Stimulated activated CD8-positive, alpha-beta memory T cell treated with anti-CD3 and anti-CD28 coated beads, Interleukin-15, amount 100 ng/mL, for 48 hours (primary cell): ENCODE results near the gene CEND1.
"Not testable (repeated sequence)": the region's sequence is repeated elsewhere in the genome, so short reads cannot be mapped to it uniquely, and the experiment has no call there.

Source experiments
- DNase-seq, 2 donors: peaks; one replicate each; pipeline ENCODE4 v3.0.0-alpha.2; 2020; ENCODE audit warnings: low read depth in 2 of 2

Gene CEND1

DNA sequence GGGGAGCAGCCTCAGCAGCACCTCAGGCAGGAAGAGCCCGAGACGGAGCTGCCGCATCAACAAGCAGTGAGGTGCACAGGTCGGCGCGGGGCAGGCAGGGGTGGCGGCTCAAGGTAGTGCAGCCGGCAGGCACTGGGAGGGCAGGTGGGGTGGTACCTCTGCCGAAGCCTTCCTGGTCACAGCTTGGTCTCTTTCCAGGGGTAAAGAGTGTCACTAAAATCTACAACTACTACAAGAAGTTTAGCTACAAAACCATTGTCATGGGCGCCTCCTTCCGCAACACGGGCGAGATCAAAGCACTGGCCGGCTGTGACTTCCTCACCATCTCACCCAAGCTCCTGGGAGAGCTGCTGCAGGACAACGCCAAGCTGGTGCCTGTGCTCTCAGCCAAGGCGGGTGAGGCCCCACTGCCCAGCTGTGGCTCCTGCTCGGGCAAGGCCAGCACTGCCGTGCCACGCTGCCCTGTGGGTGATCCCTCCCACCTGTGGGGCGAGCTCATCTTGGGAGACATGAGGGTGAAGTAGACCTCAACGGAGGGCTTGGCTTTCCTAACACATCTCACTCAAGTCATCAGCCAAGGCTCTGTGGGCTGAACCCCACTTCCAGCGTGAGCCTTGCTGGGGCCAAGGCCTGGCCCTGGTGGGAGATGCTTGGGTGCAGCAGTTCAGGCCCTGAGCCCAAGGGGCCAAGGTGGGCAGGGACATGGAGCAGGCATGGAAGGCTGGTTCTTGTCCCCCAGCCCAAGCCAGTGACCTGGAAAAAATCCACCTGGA is 26.2 kb downstream of the CEND1 start:
- DNase-seq: no peak

DNA sequence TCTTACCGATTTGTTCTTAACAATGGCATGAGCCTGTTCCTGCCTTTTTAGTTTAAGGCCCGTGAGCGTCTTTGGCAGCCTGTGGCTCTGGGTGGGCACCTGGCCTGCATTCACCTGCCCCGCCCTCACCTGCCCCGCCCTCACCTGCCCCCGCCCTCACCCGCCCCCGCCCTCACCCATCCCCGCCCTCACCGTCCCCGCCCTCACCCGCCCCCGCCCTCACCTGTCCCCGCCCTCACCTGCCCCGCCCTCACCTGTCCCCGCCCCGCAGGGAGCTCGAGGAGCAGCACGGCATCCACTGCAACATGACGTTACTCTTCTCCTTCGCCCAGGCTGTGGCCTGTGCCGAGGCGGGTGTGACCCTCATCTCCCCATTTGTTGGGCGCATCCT is 26.8 kb downstream of the CEND1 start:
- no peak for DNase-seq

DNA sequence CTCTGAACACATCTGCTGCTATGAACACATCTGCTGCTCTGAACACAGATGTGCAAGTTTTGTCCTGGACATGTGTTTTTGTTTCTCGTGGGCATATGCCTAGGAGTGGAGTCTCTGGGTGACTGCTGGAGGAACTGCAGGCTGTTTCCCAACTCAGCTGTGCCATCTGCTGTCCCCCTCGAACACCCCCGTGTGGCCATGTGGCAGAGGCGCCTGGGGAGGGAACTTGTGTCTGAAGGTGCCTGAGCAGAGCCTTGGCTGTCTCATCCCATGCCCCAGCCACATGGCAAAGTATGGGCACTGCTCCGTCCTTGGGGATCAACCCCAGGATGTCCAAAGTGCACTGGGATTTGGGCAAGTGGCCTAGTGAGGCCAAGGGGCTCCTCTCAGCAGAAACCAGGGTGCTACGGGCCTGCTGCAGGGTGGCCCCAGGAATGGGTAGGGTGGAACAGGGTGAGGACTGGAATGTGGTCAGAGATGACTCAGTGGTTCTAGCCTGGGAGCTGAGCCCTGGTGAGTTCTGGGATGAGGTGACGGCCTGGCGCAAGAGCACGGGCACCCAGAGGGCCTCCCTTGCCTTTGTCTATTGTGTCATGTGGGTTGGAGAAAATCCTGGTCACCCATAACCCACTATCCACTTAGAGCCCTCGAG is 27.3 kb downstream of the CEND1 start:
- no peak for DNase-seq

DNA sequence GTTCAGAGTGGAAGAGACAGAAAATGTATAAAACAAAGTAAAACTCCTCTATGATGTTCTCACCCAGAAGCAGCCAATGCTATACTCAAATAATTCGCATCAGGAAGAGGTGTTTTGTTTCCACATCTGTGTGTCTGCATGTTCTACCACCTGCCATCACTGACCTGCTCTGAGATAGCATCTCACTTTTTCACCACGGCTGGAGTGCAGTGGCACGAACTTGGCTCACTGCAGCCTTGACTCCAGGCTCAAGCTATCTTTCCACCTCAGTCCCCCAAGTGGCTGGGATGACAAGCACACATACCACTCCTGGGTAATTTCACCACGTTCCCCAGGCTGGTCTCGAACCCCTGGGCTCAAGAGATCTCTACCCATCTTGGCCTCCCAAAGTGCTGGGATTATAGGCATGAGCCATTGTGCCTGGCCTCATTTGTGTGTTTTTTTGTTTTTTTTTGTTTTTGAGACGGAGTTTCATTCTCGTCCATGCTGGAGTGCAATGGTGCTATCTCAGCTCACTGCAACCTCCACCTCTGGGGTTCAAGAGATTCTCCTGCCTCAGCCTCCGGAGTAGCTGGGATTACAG is 28.3 kb downstream of the CEND1 start:
- DNase-seq: no peak

DNA sequence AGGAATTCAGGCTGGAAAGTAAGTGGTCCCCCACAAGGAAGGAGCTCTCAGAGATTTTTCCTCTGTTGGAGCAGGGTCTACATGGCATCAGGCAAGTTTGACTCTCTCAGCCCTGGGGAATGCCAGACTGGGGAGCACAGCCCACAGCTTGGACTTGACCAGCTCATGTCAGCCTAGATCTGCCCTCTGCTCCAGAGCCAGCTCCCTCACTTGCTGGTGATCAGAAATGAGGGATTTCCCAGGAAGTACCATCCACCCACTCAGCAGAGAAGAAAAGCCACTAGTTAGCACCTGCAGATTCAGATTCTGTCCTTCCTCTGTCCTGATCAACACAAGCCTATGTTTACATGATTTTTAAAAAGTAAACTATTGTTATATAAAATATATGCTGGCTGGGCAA is 29.7 kb downstream of the CEND1 start:
- DNase-seq: no peak

DNA sequence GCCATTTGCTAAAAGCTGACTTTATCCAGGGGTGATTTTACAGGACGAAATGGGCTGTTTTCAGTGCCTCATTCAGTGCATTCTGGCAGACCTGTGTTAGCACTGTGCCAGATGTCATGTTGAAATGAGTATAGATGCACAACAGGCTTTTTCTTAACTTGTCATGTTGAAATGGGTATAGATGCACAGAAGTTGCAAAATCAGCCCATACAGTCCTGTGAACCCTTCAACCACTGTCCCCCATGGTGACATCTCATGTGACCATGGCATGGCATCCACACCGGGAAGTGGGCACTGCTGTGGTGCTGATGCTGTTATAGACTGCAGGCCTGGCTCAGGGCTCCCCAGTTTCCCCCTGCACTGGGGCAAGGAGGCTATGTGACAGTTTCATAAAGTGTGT is 40.2 kb downstream of the CEND1 start:
- DNase-seq: no peak

GRCh38 chr11:748007-748359 is 41.9 kb downstream of the CEND1 start:
- no peak for DNase-seq

DNA sequence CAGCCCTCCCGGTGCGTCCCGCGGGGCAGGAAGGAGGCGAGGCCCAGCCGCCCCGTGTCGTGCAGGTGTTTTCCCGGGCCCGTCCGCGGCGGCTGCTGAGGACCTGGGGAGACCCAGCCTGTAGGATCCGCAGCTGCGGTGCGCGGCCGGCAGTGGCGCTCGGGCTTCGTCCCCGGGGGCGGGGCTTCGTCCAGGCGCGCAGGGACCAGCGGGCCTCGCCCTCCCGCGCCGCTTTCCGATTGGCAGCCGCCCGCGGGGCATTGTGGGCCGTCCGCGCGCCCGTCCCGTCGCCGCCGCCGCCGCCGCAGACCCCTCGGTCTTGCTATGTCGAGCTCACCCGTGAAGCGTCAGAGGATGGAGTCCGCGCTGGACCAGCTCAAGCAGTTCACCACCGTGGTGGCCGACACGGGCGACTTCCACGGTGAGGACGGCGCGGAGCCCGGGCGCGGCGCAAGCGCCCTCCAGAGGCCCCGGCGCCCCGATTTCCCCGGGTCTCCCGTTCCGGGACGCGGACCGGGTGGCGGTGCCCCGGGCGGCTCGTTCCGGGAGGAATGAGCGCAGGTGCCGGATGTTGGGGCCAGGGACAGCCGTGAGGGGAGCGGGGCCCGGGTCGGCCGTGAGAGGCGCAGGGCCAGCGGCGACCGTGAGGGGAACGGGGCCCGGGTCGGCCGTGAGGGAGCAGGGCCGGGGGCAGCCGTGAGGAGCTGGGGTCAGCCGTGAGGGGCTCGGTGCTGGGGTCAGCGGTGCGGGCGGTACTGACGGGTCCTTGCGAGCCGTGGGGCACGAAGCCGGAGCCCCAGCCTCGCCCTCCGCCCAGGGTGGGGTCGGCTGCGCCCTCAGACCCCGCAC is 42.5 kb downstream of the CEND1 start, which contains the start of gene TALDO1:
Gene TALDO1 (plus strand): TSS at position 307 of the 849 bp plus-strand sequence. CDS start 18 bp downstream, at position 325.
- DNase-seq: peak; percentile 84 to 87

DNA sequence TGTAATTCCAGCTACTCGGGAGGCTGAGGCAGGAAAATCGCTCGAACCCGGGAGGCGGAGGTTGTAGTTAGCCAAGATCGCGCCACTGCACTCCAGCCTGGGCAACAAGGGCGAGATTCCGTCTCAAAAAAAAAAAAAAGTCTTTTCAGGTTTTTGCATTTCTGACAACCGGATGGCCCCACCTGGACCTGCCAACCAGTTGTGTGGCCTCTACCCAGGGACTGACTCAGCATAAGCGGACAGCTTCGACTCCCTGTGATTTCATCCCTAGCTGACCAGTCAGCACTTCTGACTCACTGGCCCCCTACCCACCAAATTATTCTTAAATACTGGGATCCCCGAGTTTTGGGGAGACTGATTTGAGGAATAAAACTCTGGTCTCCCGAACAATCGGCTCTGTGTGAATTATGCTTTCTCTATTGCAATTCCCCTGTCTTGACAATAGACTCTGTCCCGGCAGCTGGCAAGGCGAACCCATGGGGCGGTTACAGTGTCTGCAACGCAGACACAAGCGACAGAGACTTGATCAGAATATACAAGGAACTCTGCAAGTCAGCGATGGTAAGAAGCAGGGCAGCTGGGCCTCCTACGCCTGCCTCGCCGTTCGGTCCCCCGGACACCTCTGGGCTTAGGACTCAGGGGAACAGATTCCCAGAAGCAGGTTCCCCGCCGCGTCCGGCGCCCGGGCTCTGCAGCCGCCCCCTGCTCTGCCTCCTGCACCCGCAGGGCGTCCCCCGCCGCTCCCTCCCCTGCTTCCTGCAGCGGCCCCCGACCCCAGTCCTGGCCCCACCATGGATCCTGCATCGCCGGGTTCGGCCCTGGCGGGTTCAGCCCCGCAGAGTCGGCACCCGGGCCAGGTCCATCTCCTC is 43.4 kb downstream of the CEND1 start:
- no peak for DNase-seq

DNA sequence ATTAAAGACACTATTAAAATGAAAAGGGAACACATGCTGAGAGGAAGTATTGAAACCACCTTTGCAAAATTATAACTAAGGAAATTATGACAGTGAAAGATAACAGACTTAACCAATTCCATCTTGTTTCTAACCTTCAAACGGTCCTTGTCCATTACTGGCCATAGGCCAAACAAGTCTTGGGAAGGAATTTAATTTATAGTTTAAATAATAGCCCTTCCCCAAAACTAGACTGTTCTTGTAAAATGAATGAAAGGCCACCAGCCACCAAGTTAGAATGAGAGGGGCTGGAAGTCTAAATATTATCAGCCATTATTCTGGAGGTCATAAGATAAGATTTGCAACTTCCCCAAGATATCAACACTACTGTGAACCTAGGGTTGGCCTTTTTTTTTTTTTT is 44.5 kb downstream of the CEND1 start:
- DNase-seq: no peak

- DNase-seq: no peak
Observed at GRCh38 chr11:742571-743201, 47.2 kb downstream of the CEND1 start.

GRCh38 chr11:742156-742546 is 47.7 kb downstream of the CEND1 start:
- DNase-seq: no peak

DNA sequence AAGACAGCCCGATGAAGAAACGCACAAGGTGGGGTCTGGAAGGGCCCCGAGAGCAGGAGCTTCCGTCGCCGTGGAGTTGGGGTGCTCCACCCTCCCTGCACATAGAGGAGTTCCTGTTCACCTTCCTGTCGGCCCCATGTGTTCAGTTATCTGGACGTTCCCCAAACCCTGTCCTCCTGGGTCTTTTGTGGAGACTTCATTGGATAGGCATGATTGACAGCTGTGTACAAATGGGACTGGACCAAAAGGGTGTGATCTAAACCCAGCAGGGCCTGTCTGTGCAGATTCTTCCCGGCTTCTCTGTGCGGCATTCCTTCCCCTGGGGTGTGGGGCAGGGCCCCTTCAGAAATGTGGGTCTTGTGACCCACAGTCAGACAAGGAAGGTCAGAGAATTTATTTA is 52.0 kb downstream of the CEND1 start:
- DNase-seq: not testable (repeated sequence)

DNA sequence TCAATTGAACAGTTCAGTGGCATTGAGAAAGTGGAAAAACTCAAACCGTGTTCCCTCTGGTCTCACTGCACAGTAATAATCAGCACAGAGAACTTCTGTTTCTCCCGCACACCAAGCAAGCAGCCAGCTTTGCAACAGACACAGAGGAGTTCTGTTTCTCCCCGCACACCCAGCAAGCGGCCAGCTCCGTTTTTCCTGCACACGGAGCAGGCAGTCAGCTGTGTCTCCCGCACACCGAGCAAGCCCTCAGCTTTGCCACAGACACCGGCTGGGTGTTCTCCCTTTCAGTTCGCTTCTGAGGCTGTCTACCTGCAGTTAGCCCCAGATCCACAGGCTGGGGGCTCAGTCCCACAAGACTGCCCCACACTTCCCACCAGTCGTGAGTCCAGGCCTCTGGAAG is 52.5 kb downstream of the CEND1 start:
- DNase-seq: no peak
